ENCODE results near the gene CDC42BPB.

CDC42BPB gene

GRCh38 chr14:102938191-102938590, 119.2 kb downstream of the CDC42BPB start:
- Histone ChIP-seq H3K4me3 (ENCODE audit: low read depth, low read length) (no peak overlapping the region), H3K36me3 (peaks cover 44% of the 10 kb centered on the region), H3K27me3 (no peaks in the 10 kb centered on the region), H3K4me1 (peaks cover 14% of the 10 kb centered on the region), H3K9me3 (no peaks in the 10 kb centered on the region)
- no peak for DNase-seq
- no peak for TF ChIP-seq CTCF (IDR thresholded peaks at IDR 0.05; ENCODE audit: low read depth, low read length)

DNA sequence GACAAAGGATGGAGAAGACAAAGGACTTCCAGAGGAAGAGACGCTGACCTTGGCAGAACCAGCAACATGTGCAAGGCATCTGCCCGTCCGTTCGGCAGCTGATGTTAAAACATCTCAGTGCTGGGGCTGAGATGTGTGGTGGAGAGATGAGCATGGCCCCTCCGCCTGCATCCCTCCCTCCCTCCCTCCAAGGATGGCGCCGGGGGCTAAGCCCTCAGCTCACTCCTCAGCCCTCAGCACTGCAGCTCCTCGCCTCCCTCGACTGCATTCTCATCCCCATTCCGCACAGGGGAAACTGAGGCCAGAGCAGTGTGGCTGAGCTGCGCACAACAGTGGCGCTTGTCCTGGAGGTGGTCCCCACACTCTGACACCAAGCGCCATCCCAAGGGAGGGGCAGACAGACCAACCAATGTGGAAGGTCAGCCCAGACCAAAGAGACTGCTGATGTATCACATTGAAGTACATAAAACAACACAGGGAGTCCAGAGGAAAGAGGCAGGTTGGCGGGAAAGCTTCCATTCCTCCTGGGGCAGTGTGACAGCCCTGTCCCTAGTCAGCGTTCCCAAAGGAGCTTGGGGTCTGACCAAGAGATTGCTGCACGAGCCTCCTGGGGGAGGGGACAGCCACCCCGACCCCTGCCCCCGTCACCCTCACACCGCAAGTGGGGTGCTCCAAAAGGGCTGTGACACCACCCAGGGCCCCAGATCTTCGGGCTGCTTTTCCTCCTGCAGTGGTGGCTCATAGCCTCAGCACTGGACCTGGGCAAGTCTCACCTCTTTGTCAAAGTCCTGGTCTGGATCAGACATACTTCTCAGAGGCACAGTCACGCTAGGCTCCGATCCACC, 119.8 kb downstream of the CDC42BPB start:
- H3K36me3 ChIP-seq, result peaks cover 40% of the 10 kb centered on the region
- no peak for TF ChIP-seq CTCF (IDR thresholded peaks at IDR 0.05; ENCODE audit: low read depth, low read length)
- DNase-seq, result no peak
- H3K4me1 ChIP-seq, result peaks cover 14% of the 10 kb centered on the region
- H3K9me3 ChIP-seq, result no peaks in the 10 kb centered on the region
- no peak overlapping the region for H3K4me3 ChIP-seq (ENCODE audit: low read depth, low read length)
- H3K27me3 ChIP-seq, result no peaks in the 10 kb centered on the region

DNA sequence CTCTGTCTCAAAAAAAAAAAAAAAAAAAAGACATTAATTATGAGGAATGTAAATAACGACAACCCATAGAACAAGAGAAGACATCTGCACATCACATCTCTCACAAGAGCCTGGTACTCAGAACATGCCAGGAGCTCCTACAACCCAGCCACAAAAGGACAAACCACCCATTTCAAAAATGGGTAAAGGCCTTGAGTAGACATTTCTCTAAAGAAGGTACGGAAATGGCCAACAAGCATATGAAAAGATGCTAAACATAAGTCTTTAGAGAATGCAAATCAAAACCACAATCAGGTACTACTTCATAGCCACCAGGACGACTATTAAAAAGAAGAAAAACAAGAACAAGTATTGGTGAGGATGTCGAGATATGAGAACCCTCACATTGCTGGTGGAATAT, 121.6 kb downstream of the CDC42BPB start:
- TF ChIP-seq CTCF (IDR thresholded peaks at IDR 0.05; ENCODE audit: low read depth, low read length), result no peak
- Histone ChIP-seq H3K36me3 (peaks cover 29% of the 10 kb centered on the region), H3K4me1 (peaks cover under 1% of the 10 kb centered on the region), H3K4me3 (ENCODE audit: low read depth, low read length) (no peak overlapping the region), H3K9me3 (no peaks in the 10 kb centered on the region), H3K27me3 (no peaks in the 10 kb centered on the region)
- DNase-seq, result no peak

- TF ChIP-seq CTCF (IDR thresholded peaks at IDR 0.05; ENCODE audit: low read depth, low read length), result no peak
- H3K4me1 ChIP-seq, result no peaks in the 10 kb centered on the region; the same call in 1 of the 2 replicates
- peaks cover 20% of the 10 kb centered on the region for H3K27me3 ChIP-seq
- DNase-seq, result no peak
- no peaks in the 10 kb centered on the region for H3K9me3 ChIP-seq
- H3K4me3 ChIP-seq (ENCODE audit: low read depth, low read length), result no peak overlapping the region
- peaks cover 13% of the 10 kb centered on the region; the same call in 1 of the 2 replicates for H3K36me3 ChIP-seq
These were observed 123.6 kb downstream of the CDC42BPB start for GRCh38 chr14:102933618-102934231.

DNA sequence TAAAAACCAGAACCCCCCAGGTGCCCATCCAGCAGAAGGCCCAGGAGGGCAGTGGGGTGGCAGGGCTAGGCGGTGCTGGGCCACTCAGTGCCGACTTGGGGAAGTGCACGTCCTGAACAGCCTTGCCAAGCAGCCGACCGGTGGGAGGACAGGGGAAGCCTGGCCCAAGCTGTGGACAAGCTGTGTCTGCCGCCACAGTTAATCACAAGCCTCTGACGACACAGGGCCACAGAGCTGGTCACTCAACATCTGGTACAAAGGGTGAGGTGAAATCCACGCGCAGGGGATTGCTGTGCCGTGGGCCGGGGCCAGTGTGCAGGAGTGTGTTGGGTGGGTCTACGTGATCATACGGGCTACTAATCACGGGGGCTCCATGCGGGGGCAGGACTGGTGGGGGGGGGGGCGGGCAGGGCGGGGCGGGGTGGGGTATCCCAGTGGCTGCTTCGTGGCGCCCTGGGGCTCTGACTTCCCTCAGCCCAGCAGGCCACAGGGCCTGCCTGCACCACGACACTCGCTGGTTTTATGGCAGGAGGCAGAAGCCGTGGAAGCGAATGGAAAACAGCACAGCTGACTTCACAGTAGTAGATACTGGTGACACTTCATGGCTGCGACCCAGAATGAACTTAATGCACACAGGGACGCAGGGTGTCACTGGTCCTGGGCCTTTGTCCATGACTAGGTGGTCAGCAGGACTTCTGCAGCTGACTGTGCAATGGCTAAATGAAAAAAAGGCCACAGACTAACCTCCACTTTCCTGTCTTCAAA, 124.7 kb downstream of the CDC42BPB start:
- Histone ChIP-seq H3K9me3 (no peaks in the 10 kb centered on the region), H3K36me3 (peaks cover 6% of the 10 kb centered on the region; the same call in 1 of the 2 replicates), H3K27me3 (peaks cover 24% of the 10 kb centered on the region), H3K4me3 (ENCODE audit: low read depth, low read length) (no peak overlapping the region), H3K4me1 (no peaks in the 10 kb centered on the region; the same call in 1 of the 2 replicates)
- DNase-seq, result no peak
- TF ChIP-seq CTCF (IDR thresholded peaks at IDR 0.05; ENCODE audit: low read depth, low read length), result no peak
